ENCODE results near the gene COX14. TPM values are rescaled to one million over a fixed set of nuclear protein-coding genes. Genes with fewer than 3 reads are reported as not detected.
A peak's percentile ranks its signal among the peaks of the same experiment; 100 is the strongest.

COX14 gene
- total RNA-seq (2014; rRNA removed) (75.7 and 84.7 TPM in 2 replicates), Bru-seq, nascent RNA (percentile 92 among the genes with signal in this experiment), BruChase-seq, experiment 1, labeled RNA remaining after a 6-hour chase (percentile 98 among the genes with signal in this experiment), BruChase-seq, experiment 2, labeled RNA remaining after a 2-hour chase (percentile 95 among the genes with signal in this experiment)
- long read RNA-seq, transcript COX14-203 (2 exons, 739 nt), result major isoform, 47 of 59 reads
- long read RNA-seq, partial matches to known transcripts, result 10 of 59 reads
- long read RNA-seq, other reads (novel, unspliced or antisense), result 0 of 59 reads

DNA sequence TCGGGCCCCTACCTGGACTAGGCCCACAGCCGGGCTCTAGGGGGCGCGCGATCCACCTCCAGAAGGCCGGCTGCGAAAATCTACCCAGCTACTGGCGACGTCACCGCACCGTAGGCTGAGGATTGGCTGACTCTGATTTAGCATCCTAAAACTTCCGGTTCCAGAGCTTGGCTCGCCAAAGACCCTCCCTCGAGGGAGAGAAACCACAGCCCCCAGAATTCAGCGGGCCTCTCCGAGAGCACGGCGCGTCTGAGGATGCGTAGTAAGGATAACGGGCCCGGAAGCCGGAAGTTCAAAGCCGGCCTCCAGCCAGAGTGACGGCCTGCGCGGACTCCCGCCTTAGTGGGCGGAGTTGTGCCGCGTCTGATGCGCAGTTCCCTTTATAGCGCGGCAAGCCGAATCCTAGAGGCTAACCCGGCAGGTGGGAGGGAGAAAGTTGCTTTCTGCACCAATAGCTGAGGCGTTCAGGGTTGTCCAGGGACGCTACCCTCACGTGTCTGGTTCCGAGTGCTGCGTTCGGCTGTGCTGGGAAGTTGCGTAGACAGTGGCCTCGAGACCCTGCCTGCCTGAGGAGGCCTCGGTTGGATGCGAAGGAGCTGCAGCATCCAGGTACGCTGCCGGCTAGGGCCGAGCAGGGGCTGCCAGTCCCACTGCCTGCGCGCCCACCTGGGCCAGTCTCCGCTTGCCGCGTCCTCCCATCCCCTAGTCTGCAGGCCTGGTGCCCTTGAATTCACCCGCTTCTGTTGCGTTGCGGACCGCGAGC, at the start of gene COX14:
Gene COX14 (plus strand): TSS at position 544 of the 763 bp plus-strand sequence. CDS start 7,808 bp downstream, outside the sequence.
- BruUV-seq (replicated peaks), result no TSS peak
- Histone ChIP-seq H3K9me3 (ENCODE audit: low read length) (no peaks in the 10 kb centered on the region), H3K4me3 (ENCODE audit: low read length) (peak within 1 kb of the TSS; percentile 95), H3K79me2 (ENCODE audit: low read length) (peaks cover 43% of the 10 kb centered on the region), H4K20me1 (ENCODE audit: low read length) (0 out of 2 replicates have a peak, but pooled peaks cover 5% of the 10 kb centered on the region), H3F3A (ENCODE audit: low read length, unreplicated experiment) (no peaks in the 10 kb centered on the region), H3K36me3 (ENCODE audit: low read depth, low read length) (no peaks in the 10 kb centered on the region; the same call in 1 of the 2 replicates), H3K4me2 (ENCODE audit: low read length) (peak within 1 kb of the TSS; percentile 94), H3K27me3 (ENCODE audit: low read length) (no peaks in the 10 kb centered on the region), H3K9ac (ENCODE audit: low read length) (peak within 1 kb of the TSS; percentile 86), H3K9me2 (replicated peaks; ENCODE audit: low read length) (no peaks in the 10 kb centered on the region), H2AFZ (ENCODE audit: low read length) (peak within 1 kb of the TSS; percentile 80), H3K4me1 (ENCODE audit: insufficient read depth, low read length) (peaks cover 14% of the 10 kb centered on the region; the same call in 1 of the 2 replicates), H3K27ac (ENCODE audit: low read length) (peak within 1 kb of the TSS; percentile 70)
- POLR2A ChIA-PET (ENCODE audit: unreplicated experiment), result interaction anchor here (0.5 to 1.4 kb wide), 6 partner anchors 27 to 426 kb away, joined by 3 to 29 read pairs (median 3); partner anchors contain the start of genes CERS5 and SMARCD1
- intact Hi-C loops (cut with micrococcal nuclease), result loop anchor here (1.0 to 5.0 kb wide), 2 partner anchors 24 to 35 kb away; no protein-coding TSS in a partner anchor
- CTCF ChIA-PET, result interaction anchor here (0.5 to 1.8 kb wide), 12 partner anchors 10 to 346 kb away, joined by 3 to 22 read pairs (median 4); partner anchors contain the start of genes CERS5 and SMARCD1
- ATAC-seq (peak; percentile 92), DNase-seq (peak; percentile 100)
- TF ChIP-seq EZH2phosphoT487 (IDR thresholded peaks at IDR 0.05; ENCODE audit: borderline replicate concordance, low read length), result no peak
- TF ChIP-seq, protein P1, sequence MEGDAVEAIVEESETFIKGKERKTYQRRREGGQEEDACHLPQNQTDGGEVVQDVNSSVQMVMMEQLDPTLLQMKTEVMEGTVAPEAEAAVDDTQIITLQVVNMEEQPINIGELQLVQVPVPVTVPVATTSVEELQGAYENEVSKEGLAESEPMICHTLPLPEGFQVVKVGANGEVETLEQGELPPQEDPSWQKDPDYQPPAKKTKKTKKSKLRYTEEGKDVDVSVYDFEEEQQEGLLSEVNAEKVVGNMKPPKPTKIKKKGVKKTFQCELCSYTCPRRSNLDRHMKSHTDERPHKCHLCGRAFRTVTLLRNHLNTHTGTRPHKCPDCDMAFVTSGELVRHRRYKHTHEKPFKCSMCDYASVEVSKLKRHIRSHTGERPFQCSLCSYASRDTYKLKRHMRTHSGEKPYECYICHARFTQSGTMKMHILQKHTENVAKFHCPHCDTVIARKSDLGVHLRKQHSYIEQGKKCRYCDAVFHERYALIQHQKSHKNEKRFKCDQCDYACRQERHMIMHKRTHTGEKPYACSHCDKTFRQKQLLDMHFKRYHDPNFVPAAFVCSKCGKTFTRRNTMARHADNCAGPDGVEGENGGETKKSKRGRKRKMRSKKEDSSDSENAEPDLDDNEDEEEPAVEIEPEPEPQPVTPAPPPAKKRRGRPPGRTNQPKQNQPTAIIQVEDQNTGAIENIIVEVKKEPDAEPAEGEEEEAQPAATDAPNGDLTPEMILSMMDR (conservative IDR thresholded peaks at IDR 0.05; ENCODE audit: low read depth, low read length), result peak; percentile 92

DNA sequence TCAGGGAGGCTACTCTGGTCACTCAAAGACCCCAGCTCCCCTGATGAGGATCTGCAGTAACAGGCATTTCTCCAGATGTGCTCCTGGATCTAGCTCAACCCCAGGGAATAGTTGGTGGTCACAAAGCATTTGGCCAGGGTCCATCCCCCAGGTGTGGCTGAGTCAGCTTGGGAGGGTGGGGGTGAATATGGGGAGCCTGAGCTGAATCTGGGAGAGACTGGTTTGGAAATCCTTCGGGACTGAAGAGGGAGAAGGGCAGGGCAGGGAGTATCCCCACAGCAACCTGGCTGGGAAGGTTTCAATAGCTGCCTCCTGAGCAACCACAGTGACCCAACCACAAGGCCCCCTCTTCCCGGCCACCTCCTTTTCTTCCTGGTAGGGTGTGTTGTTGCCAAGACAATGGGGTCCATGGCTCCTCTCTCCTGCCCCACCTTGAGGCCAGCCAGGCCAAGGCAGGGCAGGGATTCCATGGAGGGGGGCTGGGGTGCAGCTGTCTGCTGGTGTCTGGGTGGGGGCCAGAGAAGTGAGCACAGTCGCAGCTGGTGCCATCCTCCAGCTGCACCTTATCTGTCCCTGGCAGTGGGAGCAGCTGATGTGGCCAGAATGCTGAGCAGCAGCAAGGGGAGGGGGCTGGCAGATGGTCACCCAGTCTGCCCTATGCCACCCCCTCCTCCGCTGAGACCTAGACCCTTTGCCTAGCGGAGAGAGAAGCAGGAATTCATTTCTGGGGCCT, 49.1 kb upstream of the COX14 start:
- Histone ChIP-seq H3K79me2 (ENCODE audit: low read length) (no peaks in the 10 kb centered on the region), H3K27me3 (ENCODE audit: low read length) (no peaks in the 10 kb centered on the region), H3K9me3 (ENCODE audit: low read length) (no peaks in the 10 kb centered on the region), H3K9ac (ENCODE audit: low read length) (no peak overlapping the region), H4K20me1 (ENCODE audit: low read length) (no peaks in the 10 kb centered on the region), H3K4me1 (ENCODE audit: insufficient read depth, low read length) (no peaks in the 10 kb centered on the region; the same call in 1 of the 2 replicates), H3K4me3 (ENCODE audit: low read length) (no peak overlapping the region), H3K9me2 (replicated peaks; ENCODE audit: low read length) (no peaks in the 10 kb centered on the region), H3F3A (ENCODE audit: low read length, unreplicated experiment) (no peaks in the 10 kb centered on the region), H3K36me3 (ENCODE audit: low read depth, low read length) (no peaks in the 10 kb centered on the region), H2AFZ (ENCODE audit: low read length) (no peak overlapping the region), H3K4me2 (ENCODE audit: low read length) (no peak overlapping the region), H3K27ac (ENCODE audit: low read length) (no peak overlapping the region)
- DNase-seq, result no peak
- no TSS peak for BruUV-seq (replicated peaks)
- ChIA-PET POLR2A (ENCODE audit: unreplicated experiment) (no interaction called here), CTCF (no interaction called here)
- intact Hi-C loops (cut with micrococcal nuclease), result no loop called here
- ATAC-seq, result no peak
- TF ChIP-seq, protein P1 (conservative IDR thresholded peaks at IDR 0.05; ENCODE audit: low read depth, low read length), result no peak
- TF ChIP-seq EZH2phosphoT487 (IDR thresholded peaks at IDR 0.05; ENCODE audit: borderline replicate concordance, low read length) (no peak), EZH2 (IDR thresholded peaks at IDR 0.05; ENCODE audit: low read length, unreplicated experiment) (no peak)
